GM12878 (cell line): Measurements from ENCODE around the gene DKKL1. TPM values are rescaled to one million over a fixed set of nuclear protein-coding genes. Genes with fewer than 3 reads are reported as not detected.

ENCODE experiments used
- ASH2L ChIP-seq: fragments of 300-600, 200-600 bp; sonication (generic); IDR thresholded peaks from 2 replicates; pipeline ENCODE4 v1.6.1; 2017; ENCODE audit warnings: low read depth, mild to moderate bottlenecking, borderline replicate concordance
- ATF7 ChIP-seq: fragments of 450-650 bp; IDR thresholded peaks from 2 replicates; pipeline ENCODE4 v1.6.1; 2016; ENCODE audit warnings: low read depth, mild to moderate bottlenecking
- BCL11A ChIP-seq: IDR thresholded peaks from 2 replicates; pipeline ENCODE4 v1.6.1; 2011; ENCODE audit warnings: low read depth, low read length
- BHLHE40 ChIP-seq, 2 experiments: fragments of 450-650 bp in 1 of 2; IDR thresholded peaks; 2 replicates each; pipeline ENCODE4 v1.6.1; 2011 to 2017; ENCODE audit warnings: low read depth in 2 of 2, borderline replicate concordance in 1 of 2, improper control_type of control experiment in 1 of 2, low read length in 1 of 2, mild to moderate bottlenecking in 1 of 2
- CBX3 ChIP-seq: fragments of 200-600 bp; sonication (generic); IDR thresholded peaks from 2 replicates; pipeline ENCODE4 v1.6.1; 2016; ENCODE audit warnings: low read depth, borderline replicate concordance
- E2F8 ChIP-seq: fragments of 450-650 bp; IDR thresholded peaks from 2 replicates; pipeline ENCODE4 v1.6.1; 2018; ENCODE audit warnings: mild to moderate bottlenecking, low read depth, moderate library complexity; ENCODE audit not compliant: partially characterized antibody
- EP300 ChIP-seq, 2 experiments: fragments of 150-350 bp in 1 of 2; IDR thresholded peaks; 2 replicates each; pipeline ENCODE4 v1.6.1; 2011 to 2012; ENCODE audit warnings: low read depth in 2 of 2, low read length in 2 of 2, borderline replicate concordance in 1 of 2, improper control_type of control experiment in 1 of 2, inconsistent platforms in 1 of 2; ENCODE audit not compliant: control insufficient read depth in 1 of 2
- IKZF2 ChIP-seq, 2 experiments: fragments of 450-650 bp; IDR thresholded peaks; 2 replicates each; pipeline ENCODE4 v1.6.1; 2017; ENCODE audit warnings: mild to moderate bottlenecking in 2 of 2, moderate library complexity in 2 of 2
- MEF2A ChIP-seq: IDR thresholded peaks from 2 replicates; pipeline ENCODE4 v1.6.1; 2011; ENCODE audit warnings: low read depth, mild to moderate bottlenecking, low read length, moderate library complexity; ENCODE audit not compliant: insufficient read depth
- NFIC ChIP-seq: IDR thresholded peaks from 2 replicates; pipeline ENCODE4 v1.6.1; 2012; ENCODE audit warnings: low read depth, mild to moderate bottlenecking, inconsistent platforms, low read length, moderate library complexity
- NFXL1 ChIP-seq: fragments of 450-650 bp; IDR thresholded peaks from 2 replicates; pipeline ENCODE4 v1.6.1; 2017; ENCODE audit warnings: antibody characterized with exemption, mild to moderate bottlenecking, borderline replicate concordance
- POLR2A ChIP-seq: IDR thresholded peaks from 2 replicates; pipeline ENCODE4 v1.6.1; 2011; ENCODE audit warnings: low read depth, mild to moderate bottlenecking, low read length
- RB1 ChIP-seq: fragments of 450-650 bp; formaldehyde crosslinking; IDR thresholded peaks from 2 replicates; pipeline ENCODE4 v1.6.1; 2017; ENCODE audit warnings: mild to moderate bottlenecking, borderline replicate concordance
- RELB ChIP-seq: fragments of 450-650 bp; IDR thresholded peaks from 2 replicates; pipeline ENCODE4 v1.6.1; 2017; ENCODE audit warnings: low read depth, mild to moderate bottlenecking, moderate library complexity
- RUNX3 ChIP-seq: IDR thresholded peaks from 2 replicates; pipeline ENCODE4 v1.6.1; 2012; ENCODE audit warnings: low read length, inconsistent platforms
- SIN3A ChIP-seq: IDR thresholded peaks from 2 replicates; pipeline ENCODE4 v1.6.1; 2012; ENCODE audit warnings: low read depth, low read length, improper control_type of control experiment
- SMC3 ChIP-seq: IDR thresholded peaks from 2 replicates; pipeline ENCODE4 v1.6.1; 2011; ENCODE audit warnings: low read length, improper control_type of control experiment, borderline replicate concordance
- SPI1 ChIP-seq: IDR thresholded peaks from 2 replicates; pipeline ENCODE4 v1.6.1; 2011; ENCODE audit warnings: low read depth, mild to moderate bottlenecking, low read length, moderate library complexity, borderline replicate concordance; ENCODE audit not compliant: insufficient read depth
- ZNF687 ChIP-seq: fragments of 450-650 bp; IDR thresholded peaks from 2 replicates; pipeline ENCODE4 v1.6.1; 2017; ENCODE audit warnings: mild to moderate bottlenecking, moderate library complexity
- polyA plus RNA-seq, 11 experiments: library from polyadenylated mRNA; depleted of rRNA in 4 of 11; unstranded in 6 of 11; stranded (reverse) in 5 of 11; fragments of >200 nt; fragmentation: Nextera tagmentation in 4 of 11; fragmentation: Illumina TruSeq in 1 of 11; extraction: Ambion mirVana in 4 of 11; extraction: Trizol in 1 of 11; gene quantifications; 1 replicate in 1 of 11; 2 replicates in 10 of 11; pipeline versions ENCODE4 v1.2.1 to v1.2.3, GENCODE V29; 2011 to 2016; ENCODE audit warnings: inconsistent platforms in 2 of 11, missing spikeins in 2 of 11, low read depth in 1 of 11
- total RNA-seq, 4 experiments: library from RNA; depleted of rRNA in 3 of 4; stranded (reverse); fragments of >200 nt in 3 of 4; fragmentation: Illumina TruSeq in 1 of 4; extraction: Trizol in 1 of 4; gene quantifications; 2 replicates each; pipeline versions ENCODE4 v1.2.1 to v1.2.3, GENCODE V29; 2013 to 2021
- TF ChIP-seq, protein P1 (sequence below): fragments of 450-650 bp; IDR thresholded peaks from 2 replicates; pipeline ENCODE4 v1.6.1; 2017; ENCODE audit warnings: mild to moderate bottlenecking

Gene DKKL1
- total and polyA plus RNA-seq, 10 of the 15 experiments (the other 5 are each of a cell fraction or from before 2014, with no cell fraction given) = not detected

DNA sequence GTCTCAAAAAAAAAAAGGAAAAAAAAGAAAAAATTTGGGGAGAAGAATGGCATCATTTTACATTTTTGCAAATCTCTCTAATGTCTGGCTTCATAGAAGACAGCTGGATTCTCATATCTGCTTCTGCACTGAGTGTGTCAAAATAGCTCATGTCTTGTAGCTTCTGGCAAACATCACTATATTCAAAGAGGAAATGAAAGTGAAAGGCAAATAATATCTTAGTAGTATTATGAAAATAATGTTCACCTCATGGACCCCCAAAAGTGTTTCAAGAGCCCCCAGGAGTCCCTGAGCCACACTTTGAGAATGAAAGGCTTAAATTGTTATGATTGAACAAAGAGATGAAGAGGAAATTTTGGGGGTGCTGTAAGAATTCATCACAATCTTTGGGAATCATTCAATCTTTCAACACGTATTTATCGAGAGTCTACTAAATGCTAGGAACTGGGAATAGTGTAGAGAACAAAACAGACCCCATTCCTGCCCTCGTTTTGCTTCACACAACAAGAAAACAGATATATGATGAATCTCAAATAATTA lies 37.4 kb upstream of the DKKL1 start (continued):
- no peak for TF ChIP-seq E2F8
- TF ChIP-seq RUNX3 = peak; percentile 28; the same call in 1 of the 2 replicates
- TF ChIP-seq BHLHE40 (IDR thresholded peaks at IDR 0.05; ENCODE audit: borderline replicate concordance in 1 of 2, low read depth in 2 of 2, low read length in 1 of 2) = no peak
- TF ChIP-seq, protein P1, sequence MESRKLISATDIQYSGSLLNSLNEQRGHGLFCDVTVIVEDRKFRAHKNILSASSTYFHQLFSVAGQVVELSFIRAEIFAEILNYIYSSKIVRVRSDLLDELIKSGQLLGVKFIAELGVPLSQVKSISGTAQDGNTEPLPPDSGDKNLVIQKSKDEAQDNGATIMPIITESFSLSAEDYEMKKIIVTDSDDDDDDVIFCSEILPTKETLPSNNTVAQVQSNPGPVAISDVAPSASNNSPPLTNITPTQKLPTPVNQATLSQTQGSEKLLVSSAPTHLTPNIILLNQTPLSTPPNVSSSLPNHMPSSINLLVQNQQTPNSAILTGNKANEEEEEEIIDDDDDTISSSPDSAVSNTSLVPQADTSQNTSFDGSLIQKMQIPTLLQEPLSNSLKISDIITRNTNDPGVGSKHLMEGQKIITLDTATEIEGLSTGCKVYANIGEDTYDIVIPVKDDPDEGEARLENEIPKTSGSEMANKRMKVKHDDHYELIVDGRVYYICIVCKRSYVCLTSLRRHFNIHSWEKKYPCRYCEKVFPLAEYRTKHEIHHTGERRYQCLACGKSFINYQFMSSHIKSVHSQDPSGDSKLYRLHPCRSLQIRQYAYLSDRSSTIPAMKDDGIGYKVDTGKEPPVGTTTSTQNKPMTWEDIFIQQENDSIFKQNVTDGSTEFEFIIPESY = no peak
- peak; percentile 16; the same call in 1 of the 2 replicates for TF ChIP-seq RELB
- TF ChIP-seq EP300 (IDR thresholded peaks at IDR 0.05; ENCODE audit: borderline replicate concordance in 1 of 2, control insufficient read depth in 1 of 2, low read depth in 2 of 2, low read length in 2 of 2) = peak in 1 of 2 experiments; percentile 54; a peak in 1 of 4 replicates
- TF ChIP-seq SMC3 = no peak
- TF ChIP-seq SIN3A = no peak
- no peak for TF ChIP-seq POLR2A
- 0 out of 2 replicates have a peak, but pooled peaks have one; percentile 58 for TF ChIP-seq ASH2L
- no peak for TF ChIP-seq NFXL1
- TF ChIP-seq MEF2A = peak; percentile 55; the same call in 1 of the 2 replicates
- peak; percentile 75; the same call in 1 of the 2 replicates for TF ChIP-seq NFIC
- 0 out of 2 replicates have a peak, but pooled peaks have one; percentile 27 for TF ChIP-seq ZNF687
- peak; percentile 34 to 41; a peak in 2 of 4 replicates for TF ChIP-seq IKZF2 (IDR thresholded peaks at IDR 0.05)
- peak; percentile 88 for TF ChIP-seq SPI1
- peak; percentile 16; the same call in 1 of the 2 replicates for TF ChIP-seq BCL11A
- peak; percentile 55; the same call in 1 of the 2 replicates for TF ChIP-seq ATF7
- no peak for TF ChIP-seq RB1
- no peak for TF ChIP-seq CBX3
